Measurements from ENCODE around the gene ABCC6.
"Not testable (repeated sequence)": the region's sequence is repeated elsewhere in the genome, so short reads cannot be mapped to it uniquely, and the experiment has no call there.

Gene ABCC6

GRCh38 chr16:16112450-16113053 is 110.7 kb downstream of the ABCC6 start:
- DNase-seq (ENCODE audit: low read depth in 2 of 2): no peak

GRCh38 chr16:16111639-16112038 is 111.7 kb downstream of the ABCC6 start:
- no peak for DNase-seq (ENCODE audit: low read depth in 2 of 2)

DNA sequence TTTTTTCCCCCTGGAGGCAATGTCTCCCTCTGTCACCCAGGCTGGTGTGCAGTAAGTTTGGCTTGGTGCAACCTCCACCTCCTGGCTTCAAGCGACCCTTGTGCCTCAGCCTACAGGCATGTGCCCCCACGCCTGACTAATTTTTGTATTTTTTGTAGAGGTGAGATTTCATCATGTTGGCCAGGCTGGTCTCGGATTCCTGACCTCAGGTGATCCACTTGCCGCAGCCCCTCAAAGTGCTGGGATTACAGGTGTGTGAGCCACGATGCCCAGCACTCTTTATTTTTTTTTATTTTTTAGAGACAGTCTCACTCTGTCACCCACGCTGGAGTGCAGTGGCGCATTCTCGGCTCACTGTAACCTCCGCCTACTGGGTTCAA is 113.2 kb downstream of the ABCC6 start:
- DNase-seq (ENCODE audit: low read depth in 2 of 2): no peak

DNA sequence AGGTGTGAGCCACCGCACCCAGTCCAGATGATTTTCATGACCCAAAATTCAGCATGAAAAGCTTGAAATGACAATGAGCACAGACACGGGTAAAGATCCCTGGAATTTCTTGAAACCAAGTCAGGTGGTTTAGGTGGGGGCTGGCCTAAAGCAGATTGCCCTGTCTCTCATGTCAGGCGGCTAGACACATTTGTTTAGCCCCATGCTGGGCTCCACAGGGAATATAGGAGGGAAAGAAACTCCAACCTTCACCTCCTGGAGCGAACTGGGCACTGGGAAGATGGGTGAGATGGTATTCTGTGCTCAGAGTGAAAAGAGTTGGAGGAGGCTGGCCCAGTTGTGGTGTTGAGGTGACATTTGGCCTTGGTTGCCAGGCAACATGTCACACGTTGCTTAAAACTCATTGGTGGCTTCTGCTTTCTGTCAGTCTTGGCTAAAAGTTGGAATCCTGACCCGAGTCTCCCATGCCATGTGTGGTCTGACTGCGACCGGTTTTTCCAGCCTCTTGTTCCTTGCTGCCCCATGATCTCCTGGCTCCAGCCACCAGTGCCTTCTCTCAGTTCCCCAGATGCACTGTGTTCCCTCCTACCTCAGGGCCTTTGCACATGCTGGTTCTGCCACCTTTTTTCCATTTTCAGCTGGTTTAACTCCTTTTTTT is 113.7 kb downstream of the ABCC6 start:
- no peak for DNase-seq (ENCODE audit: low read depth in 2 of 2)

- DNase-seq (ENCODE audit: low read depth in 2 of 2): no peak
These were observed 114.5 kb downstream of the ABCC6 start for GRCh38 chr16:16108759-16109158.

- no peak for DNase-seq (ENCODE audit: low read depth in 2 of 2)
These were observed 115.5 kb downstream of the ABCC6 start for GRCh38 chr16:16107839-16108238.

GRCh38 chr16:16106466-16106865 is 116.8 kb downstream of the ABCC6 start:
- DNase-seq (ENCODE audit: low read depth in 2 of 2): no peak

DNA sequence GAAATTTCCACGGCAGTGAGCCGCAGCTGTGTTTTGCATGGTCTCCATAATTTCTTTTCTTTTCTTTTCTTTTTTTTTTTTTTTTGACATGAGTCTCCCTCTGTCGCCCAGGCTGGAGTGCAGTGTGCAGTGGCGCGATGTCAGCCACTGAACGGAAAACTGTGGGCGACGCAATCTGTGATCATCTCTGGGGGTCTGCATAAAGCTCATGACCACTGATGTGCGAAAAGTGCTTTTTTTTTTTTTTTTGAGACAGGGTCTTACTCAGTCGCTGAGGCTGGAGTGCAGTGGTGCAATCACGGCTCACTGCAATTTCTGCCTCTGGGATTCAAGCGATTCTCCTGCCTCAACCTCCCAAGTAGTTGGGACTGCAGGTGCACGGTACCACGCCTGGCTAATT is 117.6 kb downstream of the ABCC6 start:
- DNase-seq (ENCODE audit: low read depth in 2 of 2): no peak

GRCh38 chr16:16104804-16105141 is 118.5 kb downstream of the ABCC6 start:
- DNase-seq (ENCODE audit: low read depth in 2 of 2): not testable (repeated sequence)

- not testable (repeated sequence) for DNase-seq (ENCODE audit: low read depth in 2 of 2)
These were observed 119.0 kb downstream of the ABCC6 start for GRCh38 chr16:16104132-16104803.

- no peak for DNase-seq (ENCODE audit: low read depth in 2 of 2)
These were observed 120.6 kb downstream of the ABCC6 start for GRCh38 chr16:16102738-16103137.

DNA sequence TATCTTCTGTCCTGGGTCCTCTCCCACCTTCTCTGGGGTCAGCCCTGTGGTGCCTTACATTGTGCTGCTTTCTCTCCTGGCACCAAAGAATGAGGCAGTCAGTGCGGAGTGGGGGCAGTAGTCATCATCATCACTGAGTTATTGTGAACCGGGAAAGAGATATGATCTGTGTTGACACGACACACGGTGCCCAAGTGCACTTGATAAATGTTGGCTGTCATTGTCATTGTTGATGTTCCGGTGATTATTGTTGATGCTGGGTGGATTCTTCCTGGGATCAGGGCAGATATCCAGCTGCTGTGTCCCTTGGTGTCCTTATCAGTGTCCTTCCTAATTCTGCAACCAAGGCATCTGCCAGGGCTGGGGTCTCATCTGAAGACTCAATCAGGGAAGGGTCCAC is 121.7 kb downstream of the ABCC6 start:
- no peak for DNase-seq (ENCODE audit: low read depth in 2 of 2)

DNA sequence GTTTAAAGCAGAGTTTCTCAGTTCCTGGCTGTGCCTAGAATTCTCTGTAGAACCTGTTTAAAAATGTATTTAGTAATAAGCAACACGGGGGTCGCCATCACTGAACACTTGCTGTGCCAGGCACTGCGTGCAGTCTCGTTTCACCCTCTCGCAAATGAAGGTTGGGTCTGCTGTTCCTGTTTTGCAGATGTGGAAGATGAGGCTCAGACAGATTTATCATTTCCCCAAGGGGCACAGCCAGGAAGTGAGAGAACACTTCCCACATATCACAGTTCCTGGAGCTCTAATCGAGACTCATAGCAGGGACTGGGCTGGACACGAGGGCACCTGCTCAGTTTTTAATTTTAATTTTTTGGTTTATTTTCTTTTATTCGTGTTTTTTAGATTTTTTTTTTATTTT is 122.7 kb downstream of the ABCC6 start:
- no peak for DNase-seq (ENCODE audit: low read depth in 2 of 2)

DNA sequence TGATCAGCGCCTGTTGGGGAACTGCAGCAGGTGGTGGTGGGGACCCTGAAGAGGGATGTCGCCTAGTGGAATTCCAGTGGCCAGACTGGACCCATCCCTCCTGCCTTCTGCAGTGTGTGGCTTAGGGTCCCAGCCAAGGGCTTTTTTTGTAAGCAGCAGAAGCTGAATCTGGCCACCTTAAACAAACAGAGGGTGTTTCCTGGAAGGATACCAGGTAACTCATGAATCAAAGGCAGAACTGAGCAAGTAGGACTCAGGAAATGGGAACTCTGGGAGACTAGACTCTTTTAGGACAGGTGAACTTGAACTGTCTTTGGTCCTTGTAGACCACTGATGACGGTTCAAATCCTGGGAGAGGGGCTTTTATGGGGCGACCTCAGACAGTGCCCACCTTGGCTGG is 124.0 kb downstream of the ABCC6 start:
- no peak for DNase-seq (ENCODE audit: low read depth in 2 of 2)

All from stimulated activated CD4-positive, alpha-beta T cell treated with anti-CD3 and anti-CD28 coated beads, Interleukin-12 subunit alpha, Interleukin-12 subunit beta, amount 100 ng/mL, for 24 hours (primary cell).